WERI-Rb-1 (cell line): Measurements from ENCODE around the gene TMEM126B.

Source experiments
- DNase-seq: peaks from one replicate; pipeline ENCODE4 v3.0.0-alpha.2; 2020
- H3K27ac ChIP-seq: fragments of 250-450 bp; sonication (Bioruptor Pico); 2 replicates; pipeline ENCODE4 v1.5.1; 2020; ENCODE audit warnings: mild to moderate bottlenecking, moderate library complexity
- H3K27me3 ChIP-seq: fragments of 250-450 bp; sonication (Bioruptor Pico); 2 replicates; pipeline ENCODE4 v1.5.1; 2021; ENCODE audit warnings: mild to moderate bottlenecking, low read depth, moderate library complexity; ENCODE audit not compliant: insufficient read depth, severe bottlenecking
- H3K36me3 ChIP-seq: fragments of 250-450 bp; sonication (Bioruptor Pico); 2 replicates; pipeline ENCODE4 v1.5.1; 2020; ENCODE audit warnings: mild to moderate bottlenecking, moderate library complexity
- H3K4me3 ChIP-seq: 2 replicates; pipeline ENCODE4 v1.5.1; 2011; ENCODE audit warnings: low read depth, mild to moderate bottlenecking, control low read depth, low read length
- H3K9me3 ChIP-seq: fragments of 250-450 bp; sonication (Bioruptor Pico); 2 replicates; pipeline ENCODE4 v1.5.1; 2021; ENCODE audit warnings: mild to moderate bottlenecking, moderate library complexity; ENCODE audit not compliant: severe bottlenecking
- CTCF ChIP-seq: IDR thresholded peaks from 2 replicates; pipeline ENCODE4 v1.5.1; 2011; ENCODE audit warnings: low read depth, mild to moderate bottlenecking, control low read depth, inconsistent platforms, low read length

Gene TMEM126B

GRCh38 chr11:85672105-85672902 lies 43.9 kb downstream of the TMEM126B start:
- Histone ChIP-seq H3K9me3 (peaks cover 7% of the 10 kb centered on the region), H3K27ac (no peak overlapping the region), H3K4me3 (no peak overlapping the region), H3K36me3 (no peaks in the 10 kb centered on the region), H3K27me3 (no peaks in the 10 kb centered on the region)
- DNase-seq, result no peak
- TF ChIP-seq CTCF, result no peak

GRCh38 chr11:85673393-85673792 lies 45.0 kb downstream of the TMEM126B start:
- no peaks in the 10 kb centered on the region for H3K27me3 ChIP-seq

DNA sequence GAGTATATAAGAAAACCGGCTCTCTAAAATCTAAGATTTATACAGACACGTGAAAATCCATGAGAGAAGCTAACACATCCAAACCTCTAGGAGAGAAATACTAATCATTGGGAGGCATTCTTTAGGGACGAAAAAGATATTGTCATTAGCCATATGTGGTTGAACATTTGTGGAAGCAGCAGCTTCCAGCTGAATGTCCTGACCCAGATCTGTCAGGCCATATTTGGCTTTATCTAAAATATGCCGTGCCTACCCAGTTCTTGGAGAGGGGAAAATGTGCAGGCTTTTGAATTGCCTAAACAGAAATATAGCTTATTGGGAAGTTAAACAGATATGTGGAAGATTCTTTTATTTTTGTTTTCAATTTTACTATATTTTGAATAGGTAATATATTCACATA lies 51.2 kb downstream of the TMEM126B start:
- H3K4me3 ChIP-seq, result no peak overlapping the region
- H3K27ac ChIP-seq, result no peak overlapping the region; the same call in 1 of the 2 replicates
- no peaks in the 10 kb centered on the region for H3K27me3 ChIP-seq
- no peaks in the 10 kb centered on the region for H3K9me3 ChIP-seq
- DNase-seq, result no peak
- TF ChIP-seq CTCF, result no peak
- no peaks in the 10 kb centered on the region for H3K36me3 ChIP-seq

More at GRCh38 chr11:85673393-85673792, 45.0 kb downstream of the TMEM126B start:
- Histone ChIP-seq H3K27ac (no peak overlapping the region), H3K36me3 (no peaks in the 10 kb centered on the region), H3K4me3 (no peak overlapping the region), H3K9me3 (peaks cover 7% of the 10 kb centered on the region)
- DNase-seq, result no peak
- TF ChIP-seq CTCF, result no peak

- H3K27ac ChIP-seq, result no peak overlapping the region
- no peaks in the 10 kb centered on the region for H3K27me3 ChIP-seq
- no peak for TF ChIP-seq CTCF
- no peaks in the 10 kb centered on the region for H3K36me3 ChIP-seq
- peak; percentile 40 for DNase-seq
- no peak overlapping the region for H3K4me3 ChIP-seq
- no peaks in the 10 kb centered on the region for H3K9me3 ChIP-seq
These were observed 52.5 kb downstream of the TMEM126B start for GRCh38 chr11:85680897-85681296.

- no peaks in the 10 kb centered on the region for H3K27me3 ChIP-seq
- no peak for TF ChIP-seq CTCF
- no peaks in the 10 kb centered on the region for H3K36me3 ChIP-seq
- peak; percentile 38 for DNase-seq
- H3K9me3 ChIP-seq, result no peaks in the 10 kb centered on the region
- H3K27ac ChIP-seq, result no peak overlapping the region
- peak overlapping the region; percentile 40 for H3K4me3 ChIP-seq
These were observed 54.2 kb downstream of the TMEM126B start for GRCh38 chr11:85682330-85683305.
